Fibroblast of lung (primary cell): ENCODE results near the gene TTLL6.

Experiments used
- CTCF ChIP-seq, 2 donors: IDR thresholded peaks in 1 of 2; conservative IDR thresholded peaks in 1 of 2; 1 replicate in 1 of 2; 2 replicates in 1 of 2; pipeline ENCODE4 v1.5.1; 2011 to 2012; ENCODE audit warnings: low read length in 2 of 2, control low read depth in 1 of 2, inconsistent platforms in 1 of 2, low read depth in 1 of 2, mild to moderate bottlenecking in 1 of 2
- EZH2 ChIP-seq: IDR thresholded peaks from 2 replicates; pipeline ENCODE4 v1.5.1; 2012; ENCODE audit warnings: low read length, control low read depth, mild to moderate bottlenecking; ENCODE audit errors: missing control alignments

GRCh38 chr17:48753794-48754499 is 63.1 kb downstream of the TTLL6 start:
- TF ChIP-seq CTCF (conservative IDR thresholded peaks at IDR 0.05 in 1 of 2, IDR thresholded peaks at IDR 0.05 in 1 of 2; ENCODE audit: low read depth in 1 of 2, low read length in 2 of 2) (no peak), EZH2 (peak; percentile 60)
